Cardiac fibroblast (primary cell): ENCODE measurements around the gene CSMD2.

Experiments used
- DNase-seq, 2 donors: peaks; one replicate each; pipeline versions ENCODE4 v3.0.0 to v3.0.0-alpha.2; 2010; ENCODE audit warnings: low read depth in 2 of 2
- H3K4me3 ChIP-seq, 2 donors: replicated peaks in 1 of 2; 1 replicate in 1 of 2; 2 replicates in 1 of 2; pipeline ENCODE4 v1.5.1; 2011; ENCODE audit warnings: low read depth in 2 of 2, low read length in 2 of 2, mild to moderate bottlenecking in 2 of 2, moderate library complexity in 1 of 2
- TF ChIP-seq, protein P1 (sequence below): IDR thresholded peaks from one replicate; pipeline ENCODE4 v1.5.1; 2011; ENCODE audit warnings: low read depth, mild to moderate bottlenecking, low read length, inconsistent platforms

CSMD2 gene

DNA sequence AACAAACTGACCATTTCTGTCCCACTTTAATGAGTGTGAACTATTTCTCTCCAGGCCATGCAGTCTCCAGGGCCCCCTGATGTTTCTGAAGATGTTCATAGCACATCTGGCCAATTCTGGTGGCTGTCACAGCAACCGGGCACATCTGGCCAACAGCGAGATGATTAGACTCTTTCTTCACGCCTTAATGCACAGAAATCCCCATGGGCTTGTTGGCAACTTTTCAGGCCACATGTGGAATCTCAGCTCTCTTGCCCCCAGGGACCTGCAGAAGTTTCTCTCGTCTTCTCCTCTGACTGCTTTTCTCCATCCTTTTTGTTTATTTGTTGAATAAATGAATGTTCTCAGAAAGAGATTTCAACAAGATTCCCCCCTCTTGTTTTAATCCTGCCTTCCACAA, 372.4 kb downstream of the CSMD2 start:
- TF ChIP-seq, protein P1, sequence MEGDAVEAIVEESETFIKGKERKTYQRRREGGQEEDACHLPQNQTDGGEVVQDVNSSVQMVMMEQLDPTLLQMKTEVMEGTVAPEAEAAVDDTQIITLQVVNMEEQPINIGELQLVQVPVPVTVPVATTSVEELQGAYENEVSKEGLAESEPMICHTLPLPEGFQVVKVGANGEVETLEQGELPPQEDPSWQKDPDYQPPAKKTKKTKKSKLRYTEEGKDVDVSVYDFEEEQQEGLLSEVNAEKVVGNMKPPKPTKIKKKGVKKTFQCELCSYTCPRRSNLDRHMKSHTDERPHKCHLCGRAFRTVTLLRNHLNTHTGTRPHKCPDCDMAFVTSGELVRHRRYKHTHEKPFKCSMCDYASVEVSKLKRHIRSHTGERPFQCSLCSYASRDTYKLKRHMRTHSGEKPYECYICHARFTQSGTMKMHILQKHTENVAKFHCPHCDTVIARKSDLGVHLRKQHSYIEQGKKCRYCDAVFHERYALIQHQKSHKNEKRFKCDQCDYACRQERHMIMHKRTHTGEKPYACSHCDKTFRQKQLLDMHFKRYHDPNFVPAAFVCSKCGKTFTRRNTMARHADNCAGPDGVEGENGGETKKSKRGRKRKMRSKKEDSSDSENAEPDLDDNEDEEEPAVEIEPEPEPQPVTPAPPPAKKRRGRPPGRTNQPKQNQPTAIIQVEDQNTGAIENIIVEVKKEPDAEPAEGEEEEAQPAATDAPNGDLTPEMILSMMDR = no peak
- DNase-seq = no peak

DNA sequence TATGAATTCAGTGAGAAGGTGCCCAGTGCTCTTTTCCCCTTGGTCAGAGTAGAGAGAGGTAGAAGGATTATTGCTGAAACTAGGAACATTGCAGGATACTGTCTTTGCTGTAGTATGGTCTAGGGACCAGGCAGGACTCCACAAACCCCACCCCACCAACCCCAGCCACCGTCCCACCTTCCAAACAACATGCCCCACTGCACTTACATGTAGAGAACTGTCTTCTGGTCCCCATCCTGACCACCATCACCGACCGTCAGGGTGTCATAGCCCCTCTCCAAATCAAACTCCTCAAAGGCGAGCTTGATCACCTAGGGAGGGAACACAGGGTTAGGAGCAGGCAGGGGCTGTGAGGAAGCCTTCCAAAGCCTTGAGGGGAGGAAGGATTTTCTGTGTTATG, 372.8 kb downstream of the CSMD2 start:
- TF ChIP-seq, protein P1 = no peak

More for the DNA sequence above, 372.4 kb downstream of the CSMD2 start:
- no peak overlapping the region for H3K4me3 ChIP-seq

DNA sequence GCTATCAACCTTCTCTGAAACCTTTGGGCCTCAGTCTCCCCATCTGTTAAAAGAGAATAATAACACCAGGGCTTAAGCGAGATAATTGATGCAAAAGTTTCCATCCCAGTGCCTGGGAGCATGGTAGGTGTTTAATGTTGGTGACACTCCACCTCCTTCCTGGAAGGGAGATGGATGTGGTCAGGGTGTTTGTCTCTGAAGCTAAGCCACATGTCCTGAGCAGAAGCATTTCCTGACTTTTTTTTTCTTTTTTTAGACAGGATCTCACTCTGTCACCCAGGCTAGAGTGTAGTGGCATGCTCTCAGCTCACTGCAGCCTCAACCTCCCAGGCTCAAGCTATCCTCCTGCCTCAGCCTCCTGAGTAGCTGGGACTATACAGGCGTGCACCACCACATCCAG, 373.8 kb downstream of the CSMD2 start:
- DNase-seq = no peak
- TF ChIP-seq, protein P1 = no peak
- no peak overlapping the region for H3K4me3 ChIP-seq

More for the DNA sequence above, 372.8 kb downstream of the CSMD2 start:
- no peak for DNase-seq
- no peak overlapping the region for H3K4me3 ChIP-seq

DNA sequence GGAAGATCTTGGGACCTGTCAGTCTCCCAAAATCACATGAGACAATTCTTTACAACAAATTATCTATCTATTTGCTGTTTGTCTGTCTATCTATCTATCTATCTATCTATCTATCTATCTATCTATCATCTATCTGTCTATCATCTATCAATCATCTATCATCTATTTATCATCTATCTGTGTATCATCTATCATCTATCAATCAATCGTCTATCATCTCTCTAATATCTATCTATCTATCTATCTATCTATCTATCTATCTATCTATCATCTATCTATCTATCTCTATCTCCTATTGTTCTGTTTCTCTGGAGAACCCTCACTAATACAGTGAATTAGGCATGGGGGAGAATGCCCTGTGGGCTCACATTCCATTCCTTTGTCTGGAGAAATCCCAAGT, 374.5 kb downstream of the CSMD2 start:
- DNase-seq = no peak
- TF ChIP-seq, protein P1 = no peak
- H3K4me3 ChIP-seq = no peak overlapping the region

DNA sequence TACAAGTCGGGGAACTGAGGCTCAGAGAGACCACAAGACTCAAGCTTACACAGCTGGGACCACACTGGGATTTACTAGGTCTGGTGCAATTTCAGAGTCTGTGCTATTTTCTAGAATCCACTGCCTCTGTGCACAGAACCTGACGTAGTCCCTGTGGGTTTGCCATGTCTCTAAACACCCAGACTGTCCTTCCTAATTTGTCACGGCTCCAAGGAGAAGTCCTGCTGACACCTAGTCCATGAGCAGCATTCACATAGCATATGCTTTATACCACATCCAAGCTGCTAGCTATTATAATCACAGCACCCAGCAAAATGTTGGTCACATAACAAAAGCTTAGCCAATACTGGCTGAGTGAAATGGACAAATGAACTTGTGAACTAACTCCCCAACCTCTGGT, 380.2 kb downstream of the CSMD2 start:
- no peak for DNase-seq
- no peak overlapping the region for H3K4me3 ChIP-seq
- TF ChIP-seq, protein P1 = no peak

DNA sequence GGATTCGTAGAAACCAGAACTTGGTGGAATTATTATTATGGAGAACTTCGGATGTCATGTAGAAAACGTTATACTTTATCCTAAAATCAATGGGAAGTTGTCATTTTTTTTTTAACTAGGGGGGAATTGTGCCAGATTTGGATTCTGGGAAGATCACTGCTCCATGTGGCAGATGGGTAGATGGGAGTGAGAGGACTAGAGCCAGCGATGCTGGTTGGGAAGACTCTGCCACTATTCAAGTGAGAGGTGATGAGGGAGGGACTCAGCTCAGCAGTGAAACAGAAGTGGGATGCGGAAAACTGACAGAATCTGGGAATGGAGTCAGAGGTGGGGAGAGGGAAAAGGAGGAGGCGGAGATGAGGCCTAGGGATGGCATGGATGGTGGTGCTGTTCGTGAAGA, 382.3 kb downstream of the CSMD2 start:
- TF ChIP-seq, protein P1 = no peak
- H3K4me3 ChIP-seq = no peak overlapping the region
- no peak for DNase-seq

DNA sequence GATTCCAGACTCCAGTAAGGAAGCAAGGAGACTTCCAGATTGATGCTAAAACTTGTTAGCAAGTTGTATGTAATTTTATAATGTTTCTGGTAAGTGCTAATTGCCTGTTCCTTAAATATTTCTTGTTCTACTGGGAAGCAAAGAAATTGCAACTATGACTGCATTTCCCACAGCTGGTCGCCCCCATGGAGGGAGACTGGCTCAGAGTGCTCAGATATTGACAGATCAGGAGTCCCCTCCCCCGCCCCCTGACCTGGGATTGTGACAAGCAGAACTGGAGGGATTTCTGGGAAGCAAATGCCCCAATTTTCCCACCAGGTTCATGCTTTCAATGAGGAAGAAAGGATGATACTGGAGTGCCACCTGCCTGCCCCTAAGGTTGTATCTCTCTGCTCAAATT, 383.4 kb downstream of the CSMD2 start:
- DNase-seq = no peak
- TF ChIP-seq, protein P1 = no peak
- H3K4me3 ChIP-seq = no peak overlapping the region
